Activated B cell treated with CpG ODN at 0.5 μM for 24 hours (primary cell): Measurements from ENCODE around the gene CGGBP1. TPM values are rescaled to one million over a fixed set of nuclear protein-coding genes. Genes with fewer than 3 reads are reported as not detected.

Experiments
- ATAC-seq: fragments of 200-7000 bp; cut with Tn5 transposase; one replicate; pipeline ENCODE4 v1.10.0; 2021; ENCODE audit warnings: low read depth, mild to moderate bottlenecking, moderate library complexity
- CTCF ChIA-PET: fragments of 350-600 bp; sonication (Branson Sonifier 250); formaldehyde crosslinking; loops from one replicate; lab custom pipeline; 2021; ENCODE audit warnings: antibody characterized with exemption; lab: Charles Lee
- POLR2A ChIA-PET: fragments of 350-600 bp; sonication (Branson Sonifier 250); formaldehyde crosslinking; loops from one replicate; lab custom pipeline; 2021; ENCODE audit warnings: antibody characterized with exemption; lab: Charles Lee
- DNase-seq: peaks from one replicate; pipeline ENCODE4 v3.0.0; 2022
- H3K27ac Mint-ChIP-seq: one replicate; pipeline ENCODE4 v1.8.0; 2020; ENCODE audit warnings: mixed read lengths
- H3K27me3 Mint-ChIP-seq: one replicate; pipeline ENCODE4 v1.8.0; 2021; ENCODE audit warnings: mixed read lengths
- H3K36me3 Mint-ChIP-seq: one replicate; pipeline ENCODE4 v1.8.0; 2021; ENCODE audit warnings: low read depth, mixed read lengths
- H3K4me1 Mint-ChIP-seq: one replicate; pipeline ENCODE4 v1.8.0; 2021; ENCODE audit warnings: mixed read lengths
- H3K4me3 Mint-ChIP-seq: one replicate; pipeline ENCODE4 v1.8.0; 2020; ENCODE audit warnings: mild to moderate bottlenecking, mixed read lengths
- H3K9me3 Mint-ChIP-seq: one replicate; pipeline ENCODE4 v1.8.0; 2020; ENCODE audit warnings: mixed read lengths
- intact Hi-C: fragments of 100-400 bp; cut with micrococcal nuclease; formaldehyde crosslinking; loops from one replicate; pipeline ENCODE4 v1.15.1; 2024
- total RNA-seq: library from RNA; stranded (reverse); gene quantifications from 2 replicates; pipeline ENCODE4 v1.2.3, GENCODE V29; 2022
- TF ChIP-seq, protein P1 (sequence below): fragments of 200-600 bp; IDR thresholded peaks from one replicate; pipeline ENCODE4 v1.8.0; 2022; ENCODE audit warnings: antibody characterized with exemption, mild to moderate bottlenecking

CGGBP1 gene
- total RNA-seq, 1 donor from 2014 or later, result 90.8 TPM

GRCh38 chr3:88092270-88092669 lies 33.5 kb upstream of the CGGBP1 start:
- Mint-ChIP-seq H3K9me3 (peaks cover 5% of the 10 kb centered on the region), H3K36me3 (peaks cover 56% of the 10 kb centered on the region), H3K27ac (no peak overlapping the region), H3K27me3 (no peaks in the 10 kb centered on the region), H3K4me1 (no peaks in the 10 kb centered on the region), H3K4me3 (no peak overlapping the region)
- ChIA-PET POLR2A (no interaction called here), CTCF (interaction anchor here (1.4 to 1.6 kb wide), 2 partner anchors 21 to 833 kb away, joined by 3 to 4 read pairs; no protein-coding TSS in a partner anchor)
- TF ChIP-seq, protein P1, sequence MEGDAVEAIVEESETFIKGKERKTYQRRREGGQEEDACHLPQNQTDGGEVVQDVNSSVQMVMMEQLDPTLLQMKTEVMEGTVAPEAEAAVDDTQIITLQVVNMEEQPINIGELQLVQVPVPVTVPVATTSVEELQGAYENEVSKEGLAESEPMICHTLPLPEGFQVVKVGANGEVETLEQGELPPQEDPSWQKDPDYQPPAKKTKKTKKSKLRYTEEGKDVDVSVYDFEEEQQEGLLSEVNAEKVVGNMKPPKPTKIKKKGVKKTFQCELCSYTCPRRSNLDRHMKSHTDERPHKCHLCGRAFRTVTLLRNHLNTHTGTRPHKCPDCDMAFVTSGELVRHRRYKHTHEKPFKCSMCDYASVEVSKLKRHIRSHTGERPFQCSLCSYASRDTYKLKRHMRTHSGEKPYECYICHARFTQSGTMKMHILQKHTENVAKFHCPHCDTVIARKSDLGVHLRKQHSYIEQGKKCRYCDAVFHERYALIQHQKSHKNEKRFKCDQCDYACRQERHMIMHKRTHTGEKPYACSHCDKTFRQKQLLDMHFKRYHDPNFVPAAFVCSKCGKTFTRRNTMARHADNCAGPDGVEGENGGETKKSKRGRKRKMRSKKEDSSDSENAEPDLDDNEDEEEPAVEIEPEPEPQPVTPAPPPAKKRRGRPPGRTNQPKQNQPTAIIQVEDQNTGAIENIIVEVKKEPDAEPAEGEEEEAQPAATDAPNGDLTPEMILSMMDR, result no peak
- no peak for ATAC-seq
- intact Hi-C loops, result no loop called here
- DNase-seq, result no peak

- Mint-ChIP-seq H3K27ac (no peak overlapping the region), H3K4me1 (no peaks in the 10 kb centered on the region), H3K36me3 (peaks cover 46% of the 10 kb centered on the region), H3K4me3 (no peak overlapping the region), H3K27me3 (no peaks in the 10 kb centered on the region), H3K9me3 (peaks cover 5% of the 10 kb centered on the region)
- intact Hi-C loops, result no loop called here
- POLR2A ChIA-PET, result no interaction called here
- TF ChIP-seq, protein P1, result no peak
- CTCF ChIA-PET, result interaction anchor here (1.2 kb wide), 1 partner anchor 23 kb away, joined by 3 read pairs; no protein-coding TSS in a partner anchor
- ATAC-seq, result no peak
- DNase-seq, result no peak
Observed at GRCh38 chr3:88090681-88091080, 31.9 kb upstream of the CGGBP1 start.

DNA sequence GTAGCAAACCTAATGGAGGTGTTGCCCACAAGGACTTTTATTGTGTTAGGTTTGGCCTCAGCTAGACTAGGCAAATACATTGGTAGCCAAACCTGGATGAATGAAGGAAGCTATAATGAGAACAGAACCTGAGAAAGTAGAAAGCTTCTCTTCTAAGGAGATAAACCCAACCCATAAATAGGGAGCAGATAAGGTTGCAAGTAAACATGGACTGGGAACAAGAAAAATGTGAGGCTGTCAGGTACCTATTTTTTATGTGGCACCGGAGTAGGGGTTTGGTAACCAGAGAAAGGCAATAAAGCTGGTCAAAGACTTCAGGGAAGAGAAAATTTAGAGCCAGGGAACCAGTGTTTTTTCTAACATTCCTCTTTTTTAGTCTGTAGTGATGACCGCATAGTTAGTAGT lies 25.3 kb upstream of the CGGBP1 start:
- Mint-ChIP-seq H3K9me3 (no peaks in the 10 kb centered on the region), H3K27me3 (no peaks in the 10 kb centered on the region), H3K4me1 (peaks cover 6% of the 10 kb centered on the region), H3K4me3 (no peak overlapping the region), H3K36me3 (peaks cover 24% of the 10 kb centered on the region), H3K27ac (no peak overlapping the region)
- TF ChIP-seq, protein P1, result no peak
- intact Hi-C loops, result no loop called here
- ATAC-seq (no peak), DNase-seq (no peak)
- ChIA-PET CTCF (no interaction called here), POLR2A (interaction anchor here (0.6 kb wide), 1 partner anchor 25 kb away, joined by 3 read pairs; the partner anchor contains the start of gene ZNF654)

DNA sequence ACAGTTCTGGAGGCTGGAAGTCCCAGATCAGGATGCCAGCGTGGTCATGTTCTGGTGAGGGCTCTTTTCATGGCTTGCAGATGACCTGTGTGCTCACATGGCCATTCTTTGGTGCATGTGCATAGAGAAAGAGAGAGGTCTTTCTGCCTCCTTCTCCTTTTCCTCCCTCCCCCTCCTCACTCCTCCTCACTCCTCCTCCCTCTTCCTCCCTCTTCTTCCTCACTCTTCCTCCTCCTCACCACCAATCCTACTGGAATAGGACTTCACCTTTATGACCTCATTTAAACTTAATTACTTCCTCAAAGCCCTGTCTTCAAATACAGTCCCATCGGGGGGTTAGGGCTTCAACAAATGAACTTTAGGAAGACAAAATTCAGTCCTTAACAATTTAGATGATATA lies 24.0 kb upstream of the CGGBP1 start:
- Mint-ChIP-seq H3K36me3 (peaks cover 20% of the 10 kb centered on the region), H3K4me1 (peaks cover 15% of the 10 kb centered on the region), H3K4me3 (no peak overlapping the region), H3K27me3 (no peaks in the 10 kb centered on the region), H3K9me3 (no peaks in the 10 kb centered on the region), H3K27ac (no peak overlapping the region)
- ChIA-PET CTCF (no interaction called here), POLR2A (interaction anchor here (0.8 kb wide), 1 partner anchor 24 kb away, joined by 3 read pairs; the partner anchor contains the start of genes CGGBP1 and ZNF654)
- ATAC-seq (no peak), DNase-seq (no peak)
- TF ChIP-seq, protein P1, result no peak
- intact Hi-C loops, result no loop called here

DNA sequence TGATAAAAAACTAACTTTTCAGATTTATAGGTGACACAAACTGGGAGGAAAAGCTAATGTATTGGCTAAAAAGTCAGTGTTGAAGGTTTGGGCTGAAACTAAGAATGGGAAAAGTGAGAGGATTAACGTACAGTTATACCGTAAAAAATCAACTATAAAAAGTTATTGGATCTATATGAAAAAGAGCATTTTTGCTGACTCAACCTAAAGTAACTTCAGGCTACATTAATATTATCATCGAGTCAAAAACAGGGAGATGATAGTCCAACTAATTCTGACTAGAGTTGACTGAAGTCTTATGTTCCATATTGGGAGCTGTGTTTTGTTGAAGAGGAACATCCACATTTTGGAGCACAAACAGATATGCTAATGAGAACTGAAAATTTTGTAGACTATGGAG lies 20.1 kb upstream of the CGGBP1 start:
- Mint-ChIP-seq H3K9me3 (no peaks in the 10 kb centered on the region), H3K27me3 (no peaks in the 10 kb centered on the region), H3K27ac (no peak overlapping the region), H3K4me1 (peaks cover 37% of the 10 kb centered on the region), H3K4me3 (no peak overlapping the region), H3K36me3 (peaks cover 6% of the 10 kb centered on the region)
- ATAC-seq, result no peak
- CTCF ChIA-PET, result no interaction called here
- intact Hi-C loops, result loop anchor here (2.0 kb wide), 1 partner anchor 16 kb away; no protein-coding TSS in a partner anchor
- TF ChIP-seq, protein P1, result no peak
- POLR2A ChIA-PET, result no interaction called here
- DNase-seq, result no peak
